Activated T-cell treated with anti-CD3 and anti-CD28 coated beads, Interleukin-2, amount 50 U/mL, for 24 hours (primary cell): ENCODE data around the gene AGBL4.
"Not testable (repeated sequence)": the region's sequence is repeated elsewhere in the genome, so short reads cannot be mapped to it uniquely, and the experiment has no call there.

Experiments used
- DNase-seq: peaks from one replicate; pipeline ENCODE4 v3.0.0-alpha.2; 2020
- H3K27ac Mint-ChIP-seq: 2 replicates; pipeline ENCODE4 v1.8.0; 2020; ENCODE audit warnings: mild to moderate bottlenecking, mixed read lengths
- H3K27me3 Mint-ChIP-seq: 2 replicates; pipeline ENCODE4 v1.8.0; 2020; ENCODE audit warnings: mixed read lengths
- H3K36me3 Mint-ChIP-seq: 2 replicates; pipeline ENCODE4 v1.8.0; 2020; ENCODE audit warnings: low read depth, mixed read lengths
- H3K4me1 Mint-ChIP-seq: 2 replicates; pipeline ENCODE4 v1.8.0; 2020; ENCODE audit warnings: low read depth, mixed read lengths
- H3K4me3 Mint-ChIP-seq: 2 replicates; pipeline ENCODE4 v1.8.0; 2020; ENCODE audit warnings: mild to moderate bottlenecking, moderate library complexity, mixed read lengths
- H3K9me3 Mint-ChIP-seq: 2 replicates; pipeline ENCODE4 v1.8.0; 2020; ENCODE audit warnings: mixed read lengths

AGBL4 gene

GRCh38 chr1:49333906-49334305, 689.8 kb downstream of the AGBL4 start:
- Mint-ChIP-seq H3K9me3 (peaks cover 4% of the 10 kb centered on the region), H3K4me3 (no peak overlapping the region), H3K4me1 (no peaks in the 10 kb centered on the region), H3K36me3 (no peaks in the 10 kb centered on the region), H3K27ac (no peak overlapping the region), H3K27me3 (no peaks in the 10 kb centered on the region)
- DNase-seq, result no peak

GRCh38 chr1:49331066-49331852, 692.5 kb downstream of the AGBL4 start:
- no peak overlapping the region for H3K27ac Mint-ChIP-seq
- H3K27me3 Mint-ChIP-seq, result no peaks in the 10 kb centered on the region
- no peak overlapping the region for H3K4me3 Mint-ChIP-seq
- H3K36me3 Mint-ChIP-seq, result no peaks in the 10 kb centered on the region
- DNase-seq, result no peak
- no peaks in the 10 kb centered on the region for H3K4me1 Mint-ChIP-seq
- peaks cover 6% of the 10 kb centered on the region for H3K9me3 Mint-ChIP-seq

GRCh38 chr1:49323925-49324540, 699.7 kb downstream of the AGBL4 start:
- no peaks in the 10 kb centered on the region for H3K27me3 Mint-ChIP-seq
- peaks cover 2% of the 10 kb centered on the region for H3K9me3 Mint-ChIP-seq
- no peak for DNase-seq
- H3K27ac Mint-ChIP-seq, result no peak overlapping the region
- H3K36me3 Mint-ChIP-seq, result no peaks in the 10 kb centered on the region
- H3K4me3 Mint-ChIP-seq, result no peak overlapping the region
- no peaks in the 10 kb centered on the region for H3K4me1 Mint-ChIP-seq

GRCh38 chr1:49320493-49320892, 703.3 kb downstream of the AGBL4 start:
- DNase-seq, H3K36me3 Mint-ChIP-seq, H3K27me3 Mint-ChIP-seq, H3K4me3 Mint-ChIP-seq, H3K9me3 Mint-ChIP-seq, H3K27ac Mint-ChIP-seq, H3K4me1 Mint-ChIP-seq: not testable (repeated sequence)

- Mint-ChIP-seq H3K27me3 (no peaks in the 10 kb centered on the region), H3K36me3 (no peaks in the 10 kb centered on the region), H3K9me3 (no peaks in the 10 kb centered on the region), H3K4me1 (no peaks in the 10 kb centered on the region), H3K27ac (no peak overlapping the region), H3K4me3 (no peak overlapping the region)
- no peak for DNase-seq
These were observed 704.3 kb downstream of the AGBL4 start for GRCh38 chr1:49319426-49319963.

GRCh38 chr1:49318218-49318617, 705.5 kb downstream of the AGBL4 start:
- H3K4me1 Mint-ChIP-seq, result no peaks in the 10 kb centered on the region

GRCh38 chr1:49307457-49307856, 716.3 kb downstream of the AGBL4 start:
- Mint-ChIP-seq H3K9me3 (peaks cover 12% of the 10 kb centered on the region), H3K4me3 (no peak overlapping the region), H3K27ac (no peak overlapping the region), H3K4me1 (no peaks in the 10 kb centered on the region), H3K36me3 (no peaks in the 10 kb centered on the region), H3K27me3 (no peaks in the 10 kb centered on the region)
- DNase-seq, result no peak

More at GRCh38 chr1:49318218-49318617, 705.5 kb downstream of the AGBL4 start:
- H3K9me3 Mint-ChIP-seq, result no peaks in the 10 kb centered on the region
- H3K27ac Mint-ChIP-seq, result no peak overlapping the region
- no peak for DNase-seq
- H3K27me3 Mint-ChIP-seq, result no peaks in the 10 kb centered on the region
- H3K36me3 Mint-ChIP-seq, result no peaks in the 10 kb centered on the region
- H3K4me3 Mint-ChIP-seq, result no peak overlapping the region

- DNase-seq, result no peak
- no peaks in the 10 kb centered on the region for H3K27me3 Mint-ChIP-seq
These were observed 717.2 kb downstream of the AGBL4 start for GRCh38 chr1:49306507-49307070.

GRCh38 chr1:49302400-49302799, 721.4 kb downstream of the AGBL4 start:
- not testable (repeated sequence) for H3K36me3 Mint-ChIP-seq, H3K27me3 Mint-ChIP-seq, H3K4me1 Mint-ChIP-seq, H3K27ac Mint-ChIP-seq, DNase-seq, H3K4me3 Mint-ChIP-seq
- peaks cover 16% of the 10 kb centered on the region for H3K9me3 Mint-ChIP-seq

More at GRCh38 chr1:49306507-49307070, 717.2 kb downstream of the AGBL4 start:
- Mint-ChIP-seq H3K4me3 (no peak overlapping the region), H3K9me3 (peaks cover 12% of the 10 kb centered on the region), H3K4me1 (no peaks in the 10 kb centered on the region), H3K36me3 (no peaks in the 10 kb centered on the region), H3K27ac (no peak overlapping the region)

- H3K9me3 Mint-ChIP-seq, result peaks cover 13% of the 10 kb centered on the region
- no peaks in the 10 kb centered on the region for H3K4me1 Mint-ChIP-seq
- no peak overlapping the region for H3K4me3 Mint-ChIP-seq
- no peaks in the 10 kb centered on the region for H3K27me3 Mint-ChIP-seq
- DNase-seq, result no peak
- no peak overlapping the region for H3K27ac Mint-ChIP-seq
- H3K36me3 Mint-ChIP-seq, result no peaks in the 10 kb centered on the region
These were observed 725.5 kb downstream of the AGBL4 start for GRCh38 chr1:49298304-49298703.

GRCh38 chr1:49297783-49298182, 726.0 kb downstream of the AGBL4 start:
- Mint-ChIP-seq H3K36me3 (no peaks in the 10 kb centered on the region), H3K9me3 (peaks cover 11% of the 10 kb centered on the region), H3K4me1 (no peaks in the 10 kb centered on the region), H3K27ac (no peak overlapping the region), H3K27me3 (no peaks in the 10 kb centered on the region), H3K4me3 (no peak overlapping the region)
- DNase-seq, result no peak

GRCh38 chr1:49294539-49294938, 729.2 kb downstream of the AGBL4 start:
- no peaks in the 10 kb centered on the region for H3K4me1 Mint-ChIP-seq
- no peak overlapping the region for H3K27ac Mint-ChIP-seq
- H3K9me3 Mint-ChIP-seq, result peaks cover 13% of the 10 kb centered on the region
- H3K4me3 Mint-ChIP-seq, result no peak overlapping the region
- DNase-seq, result no peak
- no peaks in the 10 kb centered on the region for H3K27me3 Mint-ChIP-seq
- no peaks in the 10 kb centered on the region for H3K36me3 Mint-ChIP-seq

GRCh38 chr1:49293016-49293415, 730.7 kb downstream of the AGBL4 start:
- Mint-ChIP-seq H3K27me3 (no peaks in the 10 kb centered on the region), H3K27ac (no peak overlapping the region)

GRCh38 chr1:49257211-49258049, 766.3 kb downstream of the AGBL4 start:
- not testable (repeated sequence) for H3K36me3 Mint-ChIP-seq, H3K4me3 Mint-ChIP-seq, H3K27ac Mint-ChIP-seq, H3K27me3 Mint-ChIP-seq, H3K4me1 Mint-ChIP-seq, DNase-seq
- peaks cover 30% of the 10 kb centered on the region for H3K9me3 Mint-ChIP-seq

More at GRCh38 chr1:49293016-49293415, 730.7 kb downstream of the AGBL4 start:
- no peaks in the 10 kb centered on the region for H3K4me1 Mint-ChIP-seq
- H3K9me3 Mint-ChIP-seq, result peaks cover 13% of the 10 kb centered on the region
- DNase-seq, result no peak
- H3K4me3 Mint-ChIP-seq, result no peak overlapping the region
- no peaks in the 10 kb centered on the region for H3K36me3 Mint-ChIP-seq
